Smooth muscle cell (in vitro differentiated cells): ENCODE results near the gene RMDN2. TPM values are rescaled to one million over a fixed set of nuclear protein-coding genes. Genes with fewer than 3 reads are reported as not detected.
"Not testable (repeated sequence)": the region's sequence is repeated elsewhere in the genome, so short reads cannot be mapped to it uniquely, and the experiment has no call there.

Experiments
- DNase-seq: peaks from one replicate; lab custom pipeline; 2025; ENCODE audit not compliant: unreplicated experiment; lab: John Stamatoyannopoulos, UW
- H2AFZ ChIP-seq: fragments of 200-600 bp; sonication (generic); 2 replicates; pipeline ENCODE4 v1.6.0; 2016; ENCODE audit warnings: antibody characterized with exemption, low read depth, mild to moderate bottlenecking
- H3F3A ChIP-seq: fragments of 200-600 bp; sonication (generic); 2 replicates; pipeline ENCODE4 v1.6.0; 2017; ENCODE audit warnings: antibody characterized with exemption, low read depth
- H3K27ac ChIP-seq: fragments of 200-600 bp; sonication (generic); 2 replicates; pipeline ENCODE4 v1.5.1; 2016; ENCODE audit warnings: low read depth, mild to moderate bottlenecking
- H3K27me3 ChIP-seq: fragments of 200-600 bp; sonication (generic); 2 replicates; pipeline ENCODE4 v1.6.1; 2016; ENCODE audit warnings: low read depth, mild to moderate bottlenecking
- H3K36me3 ChIP-seq: fragments of 200-600 bp; sonication (generic); 2 replicates; pipeline ENCODE4 v1.5.1; 2016; ENCODE audit warnings: low read depth
- H3K4me1 ChIP-seq: fragments of 200-600 bp; sonication (generic); 2 replicates; pipeline ENCODE4 v1.5.1; 2016; ENCODE audit warnings: low read depth
- H3K4me2 ChIP-seq: fragments of 200-600 bp; sonication (generic); 2 replicates; pipeline ENCODE4 v1.6.0; 2016; ENCODE audit warnings: mild to moderate bottlenecking
- H3K4me3 ChIP-seq: fragments of 200-600 bp; sonication (generic); 2 replicates; pipeline ENCODE4 v1.5.1; 2016; ENCODE audit warnings: mild to moderate bottlenecking
- H3K79me2 ChIP-seq: fragments of 200-600 bp; sonication (generic); 2 replicates; pipeline ENCODE4 v1.6.0; 2016; ENCODE audit warnings: low read depth, mild to moderate bottlenecking
- H3K9ac ChIP-seq: fragments of 200-600 bp; sonication (generic); 2 replicates; pipeline ENCODE4 v1.6.0; 2016; ENCODE audit warnings: low read depth
- H3K9me3 ChIP-seq: fragments of 200-600 bp; sonication (generic); replicated peaks from 2 replicates; pipeline ENCODE4 v1.5.1; 2016; ENCODE audit warnings: low read depth
- H4K20me1 ChIP-seq: fragments of 200-600 bp; sonication (generic); 2 replicates; pipeline ENCODE4 v1.6.0; 2016; ENCODE audit warnings: low read depth
- CTCF ChIP-seq: fragments of 200-600 bp; sonication (generic); IDR thresholded peaks from 2 replicates; pipeline ENCODE4 v1.5.1; 2017; ENCODE audit warnings: borderline replicate concordance, mild to moderate bottlenecking, antibody characterized with exemption; ENCODE audit not compliant: insufficient read depth, poor library complexity, severe bottlenecking
- WGBS: methylation state at CpG from one replicate; pipeline ENCODE4 v1.1.7; 2016; ENCODE audit warnings: low lambda C conversion rate; 5-methylcytosine and 5-hydroxymethylcytosine counted together
- polyA plus RNA-seq: library from polyadenylated mRNA; unstranded; fragments of >200 nt; fragmentation: Nextera tagmentation; extraction: Ambion mirVana; gene quantifications from 2 replicates; pipeline ENCODE4 v1.2.1, GENCODE V29; 2016
- total RNA-seq: library from RNA; depleted of rRNA; stranded (reverse); fragments of >200 nt; gene quantifications from 2 replicates; pipeline ENCODE4 v1.2.3, GENCODE V29; 2014

The RMDN2 gene
- total and polyA plus RNA-seq, 2 experiments from 2014 or later = 5.0 to 5.6 TPM

- no peaks in the 10 kb centered on the region for H3K36me3 ChIP-seq
- no peak for DNase-seq
- H2AFZ ChIP-seq = no peak overlapping the region
- no peak overlapping the region for H3K27ac ChIP-seq
- no peaks in the 10 kb centered on the region for H4K20me1 ChIP-seq
- no peaks in the 10 kb centered on the region for H3K4me1 ChIP-seq
- TF ChIP-seq CTCF = no peak
- no peaks in the 10 kb centered on the region for H3K79me2 ChIP-seq
- WGBS = 100% methylated on average over 2 of the region's 2 CpGs
- H3K9me3 ChIP-seq = no peaks in the 10 kb centered on the region
- no peaks in the 10 kb centered on the region for H3K27me3 ChIP-seq
- H3F3A ChIP-seq = no peaks in the 10 kb centered on the region
- no peak overlapping the region for H3K4me3 ChIP-seq
- no peak overlapping the region for H3K4me2 ChIP-seq
- no peak overlapping the region for H3K9ac ChIP-seq
Observed at GRCh38 chr2:37944268-37944667, 19.2 kb downstream of the RMDN2 start.

- TF ChIP-seq CTCF = no peak
- Histone ChIP-seq H3F3A (no peaks in the 10 kb centered on the region), H3K27me3 (no peaks in the 10 kb centered on the region), H4K20me1 (no peaks in the 10 kb centered on the region), H2AFZ (no peak overlapping the region), H3K27ac (no peak overlapping the region), H3K4me3 (no peak overlapping the region), H3K9me3 (no peaks in the 10 kb centered on the region), H3K36me3 (no peaks in the 10 kb centered on the region), H3K9ac (no peak overlapping the region), H3K79me2 (no peaks in the 10 kb centered on the region), H3K4me2 (no peak overlapping the region), H3K4me1 (no peaks in the 10 kb centered on the region)
- DNase-seq = no peak
- WGBS = 97% methylated on average over 1 of the region's 1 CpG
Observed at GRCh38 chr2:37947306-37947705, 22.2 kb downstream of the RMDN2 start.

GRCh38 chr2:37962018-37962739 lies 37.1 kb downstream of the RMDN2 start:
- H3K4me2 ChIP-seq, H3K9me3 ChIP-seq, H3K27ac ChIP-seq, H3K4me3 ChIP-seq, H3F3A ChIP-seq, H3K36me3 ChIP-seq, H3K4me1 ChIP-seq, H3K27me3 ChIP-seq, H3K79me2 ChIP-seq, DNase-seq, H4K20me1 ChIP-seq, H2AFZ ChIP-seq, H3K9ac ChIP-seq: not testable (repeated sequence)
- WGBS = 63% methylated on average over 7 of the region's 7 CpGs

GRCh38 chr2:37962740-37963121 lies 37.6 kb downstream of the RMDN2 start:
- not testable (repeated sequence) for H3F3A ChIP-seq, H3K9me3 ChIP-seq, H3K79me2 ChIP-seq, H2AFZ ChIP-seq, H3K27ac ChIP-seq, H3K4me3 ChIP-seq, H3K4me1 ChIP-seq, H3K4me2 ChIP-seq, H3K36me3 ChIP-seq, H4K20me1 ChIP-seq, H3K27me3 ChIP-seq, H3K9ac ChIP-seq, DNase-seq
- WGBS = 80% methylated on average over 9 of the region's 9 CpGs

GRCh38 chr2:37963901-37964300 lies 38.8 kb downstream of the RMDN2 start:
- H3K4me1 ChIP-seq, H2AFZ ChIP-seq, H3K27ac ChIP-seq, H3K4me3 ChIP-seq, H3K9ac ChIP-seq, H3K27me3 ChIP-seq, H4K20me1 ChIP-seq, H3K4me2 ChIP-seq, H3F3A ChIP-seq, H3K9me3 ChIP-seq, H3K79me2 ChIP-seq, DNase-seq, H3K36me3 ChIP-seq: not testable (repeated sequence)
- 98% methylated on average over 6 of the region's 33 CpGs for WGBS
